H1 (cell line): ENCODE measurements around the gene GPC6. TPM values are rescaled to one million over a fixed set of nuclear protein-coding genes. Genes with fewer than 3 reads are reported as not detected.

Experiments used
- CTCF ChIA-PET: fragments of 300-600 bp; sonication (Branson Sonifier 250); formaldehyde crosslinking; loops from one replicate; lab custom pipeline; 2021; ENCODE audit not compliant: partially characterized antibody; lab: Charles Lee
- POLR2A ChIA-PET: fragments of 300-600 bp; sonication (Branson Sonifier 250); formaldehyde crosslinking; loops from one replicate; lab custom pipeline; 2021; ENCODE audit warnings: inconsistent platforms; ENCODE audit not compliant: partially characterized antibody; lab: Charles Lee
- DNase-seq, 2 experiments: peaks; one replicate each; pipeline versions ENCODE4 v3.0.0 to v3.0.0-alpha.2; 2010 to 2022; ENCODE audit warnings: low spot score in 2 of 2, low read depth in 1 of 2, mixed read lengths in 1 of 2
- FAIRE-seq: peaks from 2 replicates; lab custom pipeline; 2011; peaks lifted over from hg19 to GRCh38; lab: Jason Lieb, UNC
- H2AFZ ChIP-seq: 2 replicates; pipeline ENCODE4 v1.8.1; 2012; ENCODE audit warnings: low read length, inconsistent platforms
- H2AK5ac ChIP-seq: 2 replicates; pipeline ENCODE4 v1.6.1; 2013; ENCODE audit warnings: low read depth, low read length
- H2BK120ac ChIP-seq: replicated peaks from 2 replicates; pipeline ENCODE3; 2013; ENCODE audit warnings: low read depth, low read length, inconsistent platforms
- H2BK12ac ChIP-seq: 2 replicates; pipeline ENCODE4 v1.6.1; 2013; ENCODE audit warnings: low read depth, low read length
- H2BK15ac ChIP-seq: 2 replicates; pipeline ENCODE4 v1.6.1; 2013; ENCODE audit warnings: low read length
- H2BK20ac ChIP-seq: 2 replicates; pipeline ENCODE4 v1.6.1; 2013; ENCODE audit warnings: low read length
- H2BK5ac ChIP-seq: 2 replicates; pipeline ENCODE4 v1.6.1; 2013; ENCODE audit warnings: low read depth, low read length
- H3K14ac ChIP-seq: 2 replicates; pipeline ENCODE4 v1.6.1; 2013; ENCODE audit warnings: inconsistent platforms; ENCODE audit not compliant: insufficient read length
- H3K18ac ChIP-seq: 2 replicates; pipeline ENCODE4 v1.6.1; 2013; ENCODE audit warnings: low read length; ENCODE audit errors: extremely low read depth
- H3K23ac ChIP-seq: 2 replicates; pipeline ENCODE4 v1.6.1; 2013; ENCODE audit warnings: inconsistent platforms; ENCODE audit not compliant: insufficient read length
- H3K23me2 ChIP-seq: 2 replicates; pipeline ENCODE4 v1.6.1; 2013; ENCODE audit warnings: low read depth, low read length
- H3K27ac ChIP-seq: 2 replicates; pipeline ENCODE4 v1.6.1; 2011; ENCODE audit warnings: low read depth, low read length, inconsistent platforms
- H3K27me3 ChIP-seq, 4 experiments: replicated peaks in 1 of 4; 1 replicate in 1 of 4; 2 replicates in 3 of 4; pipeline versions ENCODE4 v1.6.1 to v1.8.1; 2011 to 2013; ENCODE audit warnings: low read length in 3 of 4, mild to moderate bottlenecking in 3 of 4, inconsistent platforms in 2 of 4, mixed read lengths in 2 of 4, moderate library complexity in 1 of 4; ENCODE audit not compliant: control insufficient read depth in 3 of 4, insufficient read depth in 3 of 4; ENCODE audit errors: extremely low read depth in 1 of 4
- H3K36me3 ChIP-seq, 4 experiments: 2 replicates each; pipeline versions ENCODE4 v1.6.1 to v1.8.1; 2011 to 2013; ENCODE audit warnings: mild to moderate bottlenecking in 4 of 4, low read length in 3 of 4, moderate library complexity in 2 of 4, control low read depth in 1 of 4, inconsistent platforms in 1 of 4; ENCODE audit not compliant: insufficient read depth in 4 of 4, control insufficient read depth in 2 of 4
- H3K4ac ChIP-seq: replicated peaks from 2 replicates; pipeline ENCODE3; 2013; ENCODE audit warnings: low read length, low read depth, mixed read lengths, inconsistent platforms; ENCODE audit not compliant: insufficient read length
- H3K4me1 ChIP-seq, 4 experiments: replicated peaks in 1 of 4; 1 replicate in 1 of 4; 2 replicates in 3 of 4; pipeline versions ENCODE4 v1.6.1 to v1.8.1; 2011 to 2013; ENCODE audit warnings: low read length in 3 of 4, inconsistent platforms in 2 of 4, mixed read lengths in 1 of 4; ENCODE audit not compliant: insufficient read depth in 4 of 4, control insufficient read depth in 3 of 4
- H3K4me2 ChIP-seq, 2 experiments: 2 replicates each; pipeline versions ENCODE4 v1.6.1 to v1.8.1; 2011 to 2013; ENCODE audit warnings: low read depth in 2 of 2, low read length in 2 of 2, control low read depth in 1 of 2, inconsistent platforms in 1 of 2, mild to moderate bottlenecking in 1 of 2; ENCODE audit not compliant: insufficient read depth in 1 of 2
- H3K4me3 ChIP-seq, 4 experiments: fragments of 200-600, 300-600 bp in 1 of 4; sonication (generic), shearing (Covaris generic), sonication (Bioruptor Twin) in 1 of 4; 2 replicates each; pipeline versions ENCODE4 v1.5.1 to v1.8.1; 2011 to 2016; ENCODE audit warnings: low read length in 4 of 4, low read depth in 3 of 4, control low read depth in 2 of 4, inconsistent platforms in 2 of 4, mild to moderate bottlenecking in 2 of 4, mixed read lengths in 1 of 4, moderate library complexity in 1 of 4; ENCODE audit not compliant: insufficient read depth in 2 of 4; ENCODE audit errors: extremely low read depth in 1 of 4
- H3K56ac ChIP-seq: replicated peaks from 2 replicates; pipeline ENCODE3; 2013; ENCODE audit warnings: low read depth, mild to moderate bottlenecking, mixed read lengths, low read length, inconsistent platforms; ENCODE audit not compliant: insufficient read length
- H3K79me1 ChIP-seq: 2 replicates; pipeline ENCODE4 v1.6.1; 2013; ENCODE audit warnings: low read depth, low read length, control low read depth
- H3K79me2 ChIP-seq, 2 experiments: 2 replicates each; pipeline versions ENCODE4 v1.6.1 to v1.8.1; 2012 to 2013; ENCODE audit warnings: low read length in 2 of 2, mild to moderate bottlenecking in 2 of 2, inconsistent platforms in 1 of 2; ENCODE audit not compliant: insufficient read depth in 2 of 2, control insufficient read depth in 1 of 2
- H3K9ac ChIP-seq, 4 experiments: replicated peaks in 1 of 4; 1 replicate in 1 of 4; 2 replicates in 3 of 4; pipeline versions ENCODE4 v1.6.1 to v1.8.1; 2011 to 2013; ENCODE audit warnings: low read depth in 3 of 4, low read length in 3 of 4, control low read depth in 2 of 4, mild to moderate bottlenecking in 2 of 4, moderate library complexity in 2 of 4, inconsistent platforms in 1 of 4; ENCODE audit errors: extremely low read depth in 1 of 4
- H3K9me3 ChIP-seq, 2 experiments: 2 replicates each; pipeline versions ENCODE4 v1.6.1 to v1.8.1; 2012 to 2013; ENCODE audit warnings: mild to moderate bottlenecking in 2 of 2, moderate library complexity in 2 of 2, control low read depth in 1 of 2, inconsistent platforms in 1 of 2, low read depth in 1 of 2, low read length in 1 of 2, mixed read lengths in 1 of 2; ENCODE audit not compliant: insufficient read depth in 2 of 2
- H4K20me1 ChIP-seq, 2 experiments: replicated peaks in 1 of 2; 2 replicates each; pipeline versions ENCODE3 to v1.8.1; 2011 to 2013; ENCODE audit warnings: inconsistent platforms in 2 of 2, low read length in 2 of 2, mild to moderate bottlenecking in 1 of 2; ENCODE audit not compliant: insufficient read depth in 2 of 2, control insufficient read depth in 1 of 2
- H4K5ac ChIP-seq: 2 replicates; pipeline ENCODE4 v1.6.1; 2013; ENCODE audit warnings: low read length, low read depth, mixed read lengths, inconsistent platforms; ENCODE audit not compliant: insufficient read length
- H4K8ac ChIP-seq: 2 replicates; pipeline ENCODE4 v1.8.0; 2013; ENCODE audit warnings: mild to moderate bottlenecking, moderate library complexity, low read length, inconsistent platforms; ENCODE audit not compliant: insufficient read depth; ENCODE audit errors: extremely low read depth
- H4K91ac ChIP-seq: replicated peaks from 2 replicates; pipeline ENCODE3; 2013; ENCODE audit warnings: low read length, mixed read lengths, inconsistent platforms; ENCODE audit not compliant: insufficient read length
- ASH2L ChIP-seq: fragments of 200-600, 300-600 bp; sonication (generic); IDR thresholded peaks from one replicate; pipeline ENCODE4 v1.7.1; 2017; ENCODE audit warnings: low read length
- ATF2 ChIP-seq: IDR thresholded peaks from 2 replicates; pipeline ENCODE4 v1.6.1; 2012; ENCODE audit warnings: low read length, inconsistent platforms
- BACH1 ChIP-seq: IDR thresholded peaks from 2 replicates; pipeline ENCODE4 v1.6.1; 2012; ENCODE audit warnings: low read length, improper control_type of control experiment
- CBX5 ChIP-seq: fragments of 300-800, 300-1000 bp; sonication (generic); IDR thresholded peaks from 2 replicates; pipeline ENCODE4 v1.7.1; 2016; ENCODE audit warnings: antibody characterized with exemption, low read length, low read depth
- CEBPB ChIP-seq: IDR thresholded peaks from 2 replicates; pipeline ENCODE4 v1.6.1; 2012; ENCODE audit warnings: low read depth, low read length
- CHD1 ChIP-seq: IDR thresholded peaks from 2 replicates; pipeline ENCODE4 v1.6.1; 2012; ENCODE audit warnings: low read depth, low read length, improper control_type of control experiment
- E2F6 ChIP-seq: IDR thresholded peaks from 2 replicates; pipeline ENCODE4 v1.6.1; 2012; ENCODE audit warnings: inconsistent platforms
- EP300 ChIP-seq, 2 experiments: IDR thresholded peaks; 1 replicate in 1 of 2; 2 replicates in 1 of 2; pipeline ENCODE4 v1.6.1; 2011 to 2012; ENCODE audit warnings: low read depth in 2 of 2, low read length in 2 of 2, mild to moderate bottlenecking in 2 of 2, borderline replicate concordance in 1 of 2, inconsistent platforms in 1 of 2, moderate library complexity in 1 of 2
- RFX5 ChIP-seq: IDR thresholded peaks from 2 replicates; pipeline ENCODE4 v1.6.1; 2011; ENCODE audit warnings: low read depth, low read length, improper control_type of control experiment, borderline replicate concordance
- SP4 ChIP-seq: IDR thresholded peaks from 2 replicates; pipeline ENCODE4 v1.6.1; 2012; ENCODE audit warnings: low read length, inconsistent platforms
- YY1 ChIP-seq: IDR thresholded peaks from 2 replicates; pipeline ENCODE4 v1.6.1; 2011; ENCODE audit warnings: low read depth, mild to moderate bottlenecking, low read length
- WGBS, 2 experiments: shearing (Covaris generic) in 1 of 2; methylation state at CpG; one replicate each; pipeline versions ENCODE4 v1.1.6 to v1.1.7; 2013 to 2015; ENCODE audit warnings: low lambda C conversion rate in 2 of 2, mixed read lengths in 2 of 2, inconsistent platforms in 1 of 2, low coverage in 1 of 2, missing lambda C conversion rate in 1 of 2; ENCODE audit not compliant: insufficient replicate concordance in 2 of 2, insufficient coverage in 1 of 2, insufficient read length in 1 of 2; ENCODE audit errors: extremely low coverage in 1 of 2, missing lambda C conversion rate in 1 of 2; 5-methylcytosine and 5-hydroxymethylcytosine counted together
- polyA plus RNA-seq, 7 experiments: library from polyadenylated mRNA; depleted of rRNA in 3 of 7; stranded (reverse) in 5 of 7; unstranded in 2 of 7; fragments of >200 nt in 5 of 7; fragments of 200-250 nt in 2 of 7; gene quantifications; 1 replicate in 5 of 7; 2 replicates in 1 of 7; 4 replicates in 1 of 7; pipeline versions ENCODE4 v1.2.1 to v1.2.3, GENCODE V29; 2011 to 2013; ENCODE audit warnings: missing spikeins in 2 of 7, mixed read lengths in 2 of 7
- total RNA-seq: library from RNA; stranded (reverse); fragmentation: NEBNext Ultra II Directional; extraction: Animal tissue kit (Norgen Biotek cat#: 25700); gene quantifications from 2 replicates; pipeline ENCODE4 v1.2.1, GENCODE V29; 2021

Gene GPC6
- total and polyA plus RNA-seq, 2 of the 8 experiments (the other 6 are each of a cell fraction or from before 2014, with no cell fraction given), result 5.4 to 12.0 TPM

- Histone ChIP-seq H3K9ac (no peak overlapping the region), H4K20me1 (no peaks in the 10 kb centered on the region), H4K5ac (no peak overlapping the region), H2BK15ac (no peak overlapping the region), H3K36me3 (no peaks in the 10 kb centered on the region), H3K27me3 (no peaks in the 10 kb centered on the region), H2BK120ac (no peak overlapping the region), H2AFZ (no peak overlapping the region), H3K27ac (no peak overlapping the region), H2BK5ac (no peak overlapping the region), H2BK12ac (no peak overlapping the region), H4K8ac (no peak overlapping the region), H3K18ac (no peak overlapping the region), H3K4ac (no peak overlapping the region), H3K56ac (no peak overlapping the region), H3K4me1 (peaks cover 0 to 7% (median 0%) of the 10 kb centered on the region in 4 experiments; a peak in 2 of 7 replicates), H3K23me2 (no peaks in the 10 kb centered on the region), H3K4me2 (no peak overlapping the region), H2BK20ac (no peak overlapping the region), H3K9me3 (no peaks in the 10 kb centered on the region), H3K4me3 (no peak overlapping the region), H3K14ac (no peak overlapping the region), H3K79me1 (no peaks in the 10 kb centered on the region), H4K91ac (no peak overlapping the region), H3K23ac (no peak overlapping the region), H3K79me2 (no peaks in the 10 kb centered on the region), H2AK5ac (no peak overlapping the region)
- POLR2A ChIA-PET, result no interaction called here
- FAIRE-seq (no peak), DNase-seq (no peak)
- CTCF ChIA-PET, result interaction anchor here (1.3 to 1.9 kb wide), 2 partner anchors 9 to 20 kb away, joined by 3 read pairs; no protein-coding TSS in a partner anchor
- WGBS, 2 experiments, result 90% methylated on average over 14 of the region's 14 CpGs; no CpG with 5 or more reads in 1 of the 2 experiments
- TF ChIP-seq ATF2, result no peak
- no peak for TF ChIP-seq ASH2L
- no peak for TF ChIP-seq BACH1
- TF ChIP-seq RFX5, result no peak
- TF ChIP-seq CEBPB, result no peak
- no peak for TF ChIP-seq YY1
- no peak for TF ChIP-seq SP4
- no peak for TF ChIP-seq E2F6
- TF ChIP-seq EP300 (IDR thresholded peaks at IDR 0.05; ENCODE audit: borderline replicate concordance in 1 of 2, low read depth in 2 of 2, low read length in 2 of 2), result no peak
- no peak for TF ChIP-seq CBX5
- no peak for TF ChIP-seq CHD1
These were observed 1098.3 kb downstream of the GPC6 start for GRCh38 chr13:94324767-94325540.
